Measurements from ENCODE around the gene HMCN1.
A peak's percentile ranks its signal among the peaks of the same experiment; 100 is the strongest.

Gene HMCN1

DNA sequence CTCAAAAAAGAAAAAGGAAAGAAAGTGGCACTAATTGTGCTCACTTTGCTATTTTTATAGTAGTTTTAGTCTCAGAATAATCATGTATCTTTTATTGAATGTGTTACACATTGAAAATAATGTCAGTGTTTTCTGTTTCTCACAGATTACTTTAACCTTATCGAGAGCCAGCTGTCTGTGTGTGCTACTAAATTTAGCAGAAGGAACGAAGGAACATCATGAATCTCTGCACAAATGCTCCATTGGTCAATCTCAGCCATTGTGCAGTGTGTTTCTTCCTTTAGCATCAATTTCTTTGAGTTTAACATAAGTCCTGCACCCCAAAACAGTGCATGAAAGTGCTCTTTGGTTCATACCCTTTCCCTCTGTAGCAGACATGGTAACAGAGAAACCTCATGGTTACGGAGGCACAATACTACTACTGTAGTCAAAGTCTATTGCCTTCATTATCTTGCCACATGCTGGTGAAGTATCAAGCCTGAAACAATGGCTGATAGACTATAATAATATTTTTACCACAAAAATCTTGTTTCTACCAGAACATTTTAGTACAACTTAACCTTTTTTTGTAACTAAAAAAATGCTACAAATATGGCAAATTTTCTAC is 310.0 kb downstream of the HMCN1 start:
- no peak for DNase-seq

DNA sequence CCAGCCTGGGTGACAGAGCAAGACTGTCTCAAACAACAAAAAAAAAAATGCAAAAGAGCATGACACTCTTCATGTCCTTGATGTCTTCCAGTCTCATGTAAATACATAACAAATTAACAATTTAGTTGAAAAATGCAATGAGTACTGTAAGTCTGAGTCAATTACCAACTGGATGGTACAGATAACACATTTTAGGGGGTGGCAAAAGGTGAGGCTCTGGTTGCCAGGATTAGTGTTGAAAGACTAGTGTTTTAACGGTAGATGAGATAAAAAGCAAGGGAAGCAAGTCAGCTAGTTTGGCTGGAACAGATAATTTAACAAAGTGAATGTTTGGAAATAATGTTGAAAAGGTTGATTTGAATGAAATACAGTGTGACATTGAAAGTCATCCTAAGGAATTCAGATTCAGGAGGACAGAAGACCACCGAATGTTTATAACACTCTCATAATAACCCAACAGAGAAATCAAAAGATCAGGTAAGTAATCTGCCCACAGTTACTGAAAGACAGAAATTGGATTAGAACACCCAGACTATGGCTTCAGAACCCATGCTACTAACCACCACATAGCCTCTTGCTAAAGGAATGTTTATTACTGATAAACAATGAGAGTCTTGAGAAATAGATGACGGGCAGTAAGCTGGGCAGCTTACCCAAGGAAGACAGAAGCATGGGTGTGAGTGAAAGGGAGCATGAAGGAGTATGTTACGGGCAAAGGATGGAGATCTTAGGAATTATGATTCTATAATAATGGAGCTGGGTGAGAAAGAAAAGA is 312.4 kb downstream of the HMCN1 start:
- DNase-seq, result no peak

- no peak for DNase-seq
These were observed 316.2 kb downstream of the HMCN1 start for GRCh38 chr1:186050360-186050759.

DNA sequence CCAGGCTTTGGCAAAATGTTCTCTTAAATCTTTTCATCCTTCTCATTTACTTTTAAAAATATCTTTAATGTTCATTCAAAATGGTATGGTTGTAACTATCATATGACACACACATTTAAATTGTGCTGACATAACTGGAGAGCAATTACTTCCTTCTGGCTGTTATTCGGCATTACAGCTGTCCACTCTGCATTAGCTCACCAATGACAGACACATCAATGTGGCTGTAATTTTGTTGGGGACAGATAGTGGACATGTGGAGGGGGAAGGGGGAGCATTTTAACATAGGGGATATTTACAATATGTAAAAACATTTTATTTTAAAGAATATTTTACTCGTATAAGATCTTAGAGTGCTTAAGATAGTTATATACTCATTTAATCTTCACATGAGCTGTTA is 319.8 kb downstream of the HMCN1 start:
- no peak for DNase-seq

DNA sequence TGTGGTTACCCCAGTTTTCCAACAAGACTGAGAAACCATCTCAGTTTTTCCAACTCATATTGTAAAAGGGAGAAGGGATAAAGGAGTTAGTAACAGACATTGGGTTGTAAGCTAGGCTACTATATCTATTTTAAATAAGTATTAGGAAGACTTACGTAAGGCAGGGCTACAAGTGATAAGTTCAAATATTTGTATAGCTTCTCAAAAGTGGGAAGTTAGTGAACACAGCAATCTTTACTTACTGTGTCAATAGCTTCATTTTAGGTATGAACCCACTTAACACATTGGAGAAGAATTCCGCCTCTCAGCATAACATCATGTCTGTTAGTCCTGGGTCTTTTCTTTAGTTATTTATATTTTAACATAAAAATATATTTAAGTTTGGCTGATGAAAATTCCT is 320.7 kb downstream of the HMCN1 start:
- DNase-seq, result no peak

DNA sequence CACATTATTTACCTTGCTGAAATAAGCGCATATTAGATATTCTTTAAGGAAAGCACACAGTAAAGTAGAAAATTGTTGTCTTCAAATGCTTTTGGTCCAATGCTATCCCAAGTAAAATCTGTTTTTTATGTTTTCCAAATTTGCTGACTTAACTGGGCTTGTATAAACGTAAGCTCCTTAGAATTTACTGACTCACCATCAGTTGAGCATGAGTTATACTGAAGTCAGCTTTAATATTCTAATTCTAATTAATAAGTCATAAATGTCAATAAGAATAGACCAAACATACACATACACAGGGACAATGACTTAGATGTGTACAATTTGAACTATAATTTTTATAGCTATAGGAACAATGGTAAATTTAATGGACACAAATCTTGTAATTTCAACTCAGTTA is 321.7 kb downstream of the HMCN1 start:
- no peak for DNase-seq

- no peak for DNase-seq
These were observed 322.9 kb downstream of the HMCN1 start for GRCh38 chr1:186057086-186057485.

GRCh38 chr1:186059311-186059710 is 325.1 kb downstream of the HMCN1 start:
- DNase-seq, result no peak

DNA sequence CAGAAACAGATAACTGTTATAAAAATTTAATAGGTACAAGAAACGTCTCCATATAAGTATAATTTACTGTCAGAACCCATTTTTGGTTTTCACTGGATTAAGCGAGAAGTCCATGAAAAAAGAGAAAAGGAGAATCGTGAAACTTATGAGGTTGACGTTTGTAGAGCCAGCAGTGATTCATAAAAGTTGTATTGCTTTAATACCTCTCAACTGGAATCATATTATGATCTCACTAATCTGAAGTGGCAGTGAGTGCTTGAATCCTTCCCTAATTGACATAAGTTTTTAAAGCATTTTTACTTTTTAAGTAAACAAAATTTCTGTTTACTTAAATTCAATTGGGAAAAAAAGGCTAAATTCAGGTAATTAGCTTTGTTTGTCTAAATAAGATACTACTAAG is 325.6 kb downstream of the HMCN1 start:
- no peak for DNase-seq

DNA sequence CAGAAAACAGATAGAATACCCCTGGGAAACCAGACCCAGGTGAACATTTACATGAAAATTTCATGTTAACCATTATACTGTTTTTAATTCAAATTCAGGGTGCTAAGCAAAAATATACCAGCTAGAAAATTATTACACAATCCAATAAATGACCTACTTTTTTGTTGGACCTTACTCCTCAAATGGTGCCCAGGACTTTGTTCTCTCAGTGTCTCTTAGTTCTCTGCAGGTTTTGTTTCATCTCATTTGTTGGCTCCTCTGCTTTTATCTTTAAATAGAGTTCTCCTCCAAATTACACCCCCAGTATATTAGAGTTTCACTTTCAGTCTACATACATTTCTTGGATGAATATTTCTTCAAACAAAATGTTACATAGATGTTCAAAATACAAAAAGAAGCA is 326.0 kb downstream of the HMCN1 start:
- no peak for DNase-seq

DNA sequence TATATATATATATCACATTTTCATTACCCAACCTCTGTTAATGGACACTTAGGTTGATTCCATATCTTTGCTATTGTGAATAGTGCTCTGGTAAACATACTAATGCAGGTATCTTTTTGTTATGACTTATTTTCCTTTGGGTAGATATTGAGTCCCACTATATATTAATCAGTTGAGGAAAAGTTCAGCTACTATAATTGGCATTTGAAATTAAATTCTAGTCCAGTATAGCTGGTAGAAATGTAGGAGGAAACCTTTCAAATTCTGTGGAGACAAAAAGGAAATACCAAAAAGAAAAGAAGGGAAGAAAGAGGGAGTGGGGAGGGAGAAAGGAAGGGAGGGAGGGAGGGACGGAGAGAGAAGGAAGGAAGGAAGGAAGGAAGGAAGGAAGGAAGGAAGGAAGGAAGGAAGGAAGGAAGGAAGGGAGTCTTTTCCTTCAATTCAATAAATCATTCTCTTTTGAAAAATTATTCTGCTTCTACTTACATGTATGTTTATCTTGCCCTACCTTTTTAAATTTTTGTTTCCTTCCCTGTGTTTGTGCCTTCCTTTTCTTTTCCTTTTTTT is 329.0 kb downstream of the HMCN1 start:
- no peak for DNase-seq

GRCh38 chr1:186066411-186066810 is 332.2 kb downstream of the HMCN1 start:
- no peak for DNase-seq

GRCh38 chr1:186073697-186074096 is 339.5 kb downstream of the HMCN1 start:
- DNase-seq, result no peak

- DNase-seq, result no peak
These were observed 341.8 kb downstream of the HMCN1 start for GRCh38 chr1:186076006-186076405.

- no peak for DNase-seq
These were observed 344.1 kb downstream of the HMCN1 start for GRCh38 chr1:186078245-186078644.

GRCh38 chr1:186079084-186079684 is 345.0 kb downstream of the HMCN1 start:
- DNase-seq, result no peak

DNA sequence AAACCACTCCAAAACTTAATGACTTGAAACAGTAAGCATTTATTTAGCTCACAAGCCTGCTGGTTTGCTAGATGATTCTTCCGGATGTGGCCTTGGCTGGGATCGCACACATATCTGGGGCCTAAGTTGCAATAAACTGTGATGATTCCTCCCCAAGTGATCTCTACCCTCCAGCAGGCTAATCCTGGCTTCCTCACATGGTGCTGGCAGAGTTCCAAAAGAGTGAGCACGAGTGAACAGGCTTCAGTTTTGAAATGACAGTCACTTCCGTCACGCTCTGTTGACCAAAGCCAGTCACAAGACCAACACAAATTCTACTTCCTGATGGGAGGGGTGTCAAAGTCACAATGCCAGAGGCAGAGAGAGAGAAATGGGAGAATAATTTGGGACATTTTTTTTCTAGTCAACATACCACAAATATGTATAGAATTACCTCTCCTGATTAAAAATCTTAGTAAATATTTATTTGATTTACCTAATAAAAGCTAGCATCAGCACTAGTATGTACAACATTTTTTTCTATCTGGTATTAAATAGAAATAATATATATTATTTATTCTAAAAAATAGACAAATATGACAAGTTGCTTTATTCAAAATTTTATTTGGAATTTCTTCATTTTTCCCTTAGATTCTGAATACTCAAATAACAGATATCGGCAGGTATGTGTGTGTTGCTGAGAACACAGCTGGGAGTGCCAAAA is 348.2 kb downstream of the HMCN1 start:
- peak; percentile 86 for DNase-seq

DNA sequence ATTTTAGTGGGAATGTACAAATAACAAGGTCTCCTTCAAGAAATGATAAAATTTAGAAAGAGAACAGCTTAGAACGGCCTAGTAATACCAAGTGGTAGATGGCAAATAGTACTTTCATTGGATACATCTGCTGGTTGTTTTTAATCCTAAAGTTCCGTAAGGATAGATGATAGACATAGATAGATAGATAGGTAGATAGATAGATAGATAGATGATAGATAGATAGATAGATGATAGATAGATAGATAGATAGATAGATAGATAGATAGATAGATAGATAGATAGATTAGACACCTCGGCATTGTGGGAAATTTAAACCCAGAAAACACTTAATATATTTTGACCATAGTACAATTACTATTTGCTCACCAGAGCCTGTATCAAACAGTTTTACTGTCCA is 352.4 kb downstream of the HMCN1 start:
- DNase-seq, result no peak

GRCh38 chr1:186089940-186090339 is 355.7 kb downstream of the HMCN1 start:
- no peak for DNase-seq

- no peak for DNase-seq
These were observed 357.1 kb downstream of the HMCN1 start for GRCh38 chr1:186091222-186091720.

- DNase-seq, result no peak
These were observed 359.2 kb downstream of the HMCN1 start for GRCh38 chr1:186093437-186093836.

DNA sequence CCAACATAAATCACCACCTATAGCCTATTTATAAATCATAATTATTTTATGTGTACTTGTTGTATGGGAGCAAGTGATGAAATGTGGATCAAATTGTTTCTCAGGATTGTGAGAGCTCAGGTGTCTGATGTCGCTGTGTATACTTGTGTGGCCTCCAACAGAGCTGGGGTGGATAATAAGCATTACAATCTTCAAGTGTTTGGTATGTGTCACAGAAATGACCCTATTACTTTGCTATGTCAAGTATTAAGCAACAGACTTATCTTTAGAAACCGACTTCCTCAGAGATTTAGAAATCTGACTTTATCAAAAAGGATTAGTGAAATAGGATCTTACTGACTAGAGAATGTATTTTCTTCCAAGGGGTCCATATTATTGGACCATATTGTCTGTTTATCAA is 360.0 kb downstream of the HMCN1 start:
- no peak for DNase-seq
